T follicular helper cell (primary cell): ENCODE results near the gene NEIL3.
A peak's percentile ranks its signal among the peaks of the same experiment; 100 is the strongest.

Experiments
- DNase-seq: peaks from one replicate; pipeline ENCODE4 v3.0.0-alpha.2; 2020; ENCODE audit warnings: low read depth
- total RNA-seq, 2 experiments: gene quantifications; one replicate each; lab custom pipeline; 2026; lab: John Stamatoyannopoulos, UW

NEIL3 gene
- total RNA-seq = 0.09 to 0.24 reads per million in 2 experiments

DNA sequence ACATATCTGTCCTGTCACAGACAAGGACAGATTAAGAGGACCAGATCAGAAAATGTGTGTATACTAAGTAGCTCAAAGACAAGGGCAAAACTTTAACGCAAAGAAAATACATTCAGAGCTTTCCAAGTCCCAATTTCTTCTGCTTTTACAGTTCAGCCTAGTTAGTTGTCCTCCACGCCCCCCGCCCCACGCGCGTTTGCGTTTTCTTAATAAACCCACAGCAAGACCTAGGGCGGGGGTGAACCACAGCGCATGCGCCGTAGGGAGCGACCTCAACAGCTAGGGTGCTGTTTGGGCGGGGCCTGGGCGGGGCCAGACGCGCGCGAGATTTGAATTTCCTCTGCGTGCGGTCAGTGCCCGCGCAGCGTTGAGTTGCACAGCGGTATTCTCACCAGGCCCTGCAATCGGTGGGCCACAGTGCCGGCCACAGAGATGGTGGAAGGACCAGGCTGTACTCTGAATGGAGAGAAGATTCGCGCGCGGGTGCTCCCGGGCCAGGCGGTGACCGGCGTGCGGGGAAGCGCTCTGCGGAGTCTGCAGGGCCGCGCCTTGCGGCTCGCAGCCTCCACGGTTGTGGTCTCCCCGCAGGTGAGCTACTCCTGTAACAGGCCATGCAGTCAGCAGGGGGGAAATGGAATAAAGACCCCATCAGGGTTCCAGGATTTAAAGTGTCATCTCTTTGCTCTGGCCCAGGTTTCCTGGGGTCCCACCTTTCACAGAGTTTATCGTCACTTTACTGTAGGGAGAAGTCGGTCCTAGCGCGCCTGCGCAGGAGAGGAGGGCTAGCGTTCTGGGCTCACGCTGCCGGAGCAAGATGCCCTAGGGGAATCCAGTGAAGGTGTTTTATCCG is at the start of gene NEIL3:
Gene NEIL3, plus strand, starts transcription at position 353 of the 850 bp plus-strand sequence. Its CDS starts 80 bp downstream, at position 433.
- peak; percentile 89 for DNase-seq

DNA sequence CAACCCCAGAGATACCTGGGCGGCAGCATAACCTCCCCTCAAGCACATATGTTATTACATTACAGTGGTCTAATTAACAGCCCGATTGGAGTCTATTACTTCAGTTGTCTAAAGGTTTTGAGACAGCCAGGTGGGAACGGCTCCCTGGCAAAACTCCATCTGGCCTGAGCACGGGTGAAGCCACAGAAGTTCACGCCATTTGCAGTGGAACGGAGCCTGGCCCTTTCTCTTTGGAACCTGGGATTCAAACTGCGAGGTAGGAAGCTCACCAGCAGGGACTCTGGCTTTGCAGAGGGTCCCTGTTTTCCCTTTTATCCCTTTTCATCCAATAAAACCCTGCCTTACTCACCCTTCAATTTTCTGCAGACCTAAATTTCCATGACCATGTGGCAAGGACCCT is 45.9 kb upstream of the NEIL3 start:
- no peak for DNase-seq

GRCh38 chr4:177264788-177265422 is 44.8 kb upstream of the NEIL3 start:
- DNase-seq = no peak

DNA sequence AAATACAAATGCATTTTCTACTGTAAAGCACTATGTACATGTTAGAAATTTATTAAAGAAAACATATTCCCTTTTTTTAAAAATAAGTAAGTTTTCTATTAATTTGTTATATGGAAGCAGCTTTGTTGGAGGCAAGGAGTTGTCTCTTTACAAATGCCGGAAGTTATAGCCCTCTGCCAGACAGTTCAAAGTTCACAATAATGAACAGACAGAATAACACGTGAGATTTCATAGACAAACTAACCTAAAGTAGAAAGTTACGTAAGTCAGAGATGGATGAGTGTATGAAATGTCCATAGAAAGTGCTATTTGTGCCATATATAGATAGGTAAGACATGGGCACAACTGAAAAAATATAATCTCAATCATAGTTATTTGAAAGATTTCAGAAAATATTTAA is 43.9 kb upstream of the NEIL3 start:
- DNase-seq = no peak

GRCh38 chr4:177266506-177266905 is 43.2 kb upstream of the NEIL3 start:
- no peak for DNase-seq

GRCh38 chr4:177267911-177268310 is 41.8 kb upstream of the NEIL3 start:
- no peak for DNase-seq

GRCh38 chr4:177271091-177271490 is 38.6 kb upstream of the NEIL3 start:
- DNase-seq = no peak

- DNase-seq = no peak
These were observed 37.5 kb upstream of the NEIL3 start for GRCh38 chr4:177271915-177272766.

DNA sequence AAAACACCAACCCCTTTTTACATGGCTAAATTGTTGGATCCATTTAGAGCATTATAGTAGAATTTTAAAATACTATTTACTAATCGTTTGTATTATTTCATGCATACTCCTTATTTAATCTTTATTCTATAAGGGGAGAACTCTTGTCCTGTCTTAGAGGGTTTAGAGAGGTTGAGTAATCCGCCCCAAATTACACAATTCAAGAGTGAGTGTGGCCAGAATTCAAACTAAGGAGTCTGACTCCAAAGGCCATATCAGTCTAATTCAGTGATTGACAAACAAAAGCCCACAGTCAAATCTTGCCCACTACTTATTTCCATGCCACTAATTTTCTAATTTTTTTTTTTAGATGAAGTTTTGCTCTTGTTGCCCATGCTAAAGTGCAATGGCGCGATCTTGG is 33.7 kb upstream of the NEIL3 start:
- DNase-seq = no peak

DNA sequence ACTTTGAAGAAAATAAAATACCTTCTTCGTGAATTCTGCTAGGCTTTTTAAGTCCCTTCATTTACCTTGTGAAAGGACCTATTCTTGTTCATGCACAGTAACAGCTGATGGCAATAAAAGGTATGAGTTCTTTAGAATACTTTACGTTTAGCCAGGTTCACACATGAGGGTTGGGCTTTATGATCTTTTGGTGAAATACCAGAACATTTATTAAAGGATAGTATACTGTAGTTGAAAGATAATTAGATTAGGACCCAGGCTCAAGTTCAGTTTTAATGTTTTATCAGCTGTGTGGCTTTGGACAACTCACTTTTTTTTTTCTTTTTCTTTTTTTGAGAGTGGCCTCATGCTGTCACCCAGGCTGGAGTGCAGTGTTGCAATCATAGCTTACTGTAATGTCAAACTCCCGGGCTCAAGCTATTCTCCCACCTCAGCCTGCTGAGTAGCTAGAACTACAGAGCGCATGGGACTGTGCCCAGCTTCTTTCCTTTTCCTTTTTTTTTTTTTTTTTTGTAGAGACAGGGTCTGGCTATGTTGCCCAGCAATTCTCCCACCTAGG is 28.2 kb upstream of the NEIL3 start:
- DNase-seq = no peak

DNA sequence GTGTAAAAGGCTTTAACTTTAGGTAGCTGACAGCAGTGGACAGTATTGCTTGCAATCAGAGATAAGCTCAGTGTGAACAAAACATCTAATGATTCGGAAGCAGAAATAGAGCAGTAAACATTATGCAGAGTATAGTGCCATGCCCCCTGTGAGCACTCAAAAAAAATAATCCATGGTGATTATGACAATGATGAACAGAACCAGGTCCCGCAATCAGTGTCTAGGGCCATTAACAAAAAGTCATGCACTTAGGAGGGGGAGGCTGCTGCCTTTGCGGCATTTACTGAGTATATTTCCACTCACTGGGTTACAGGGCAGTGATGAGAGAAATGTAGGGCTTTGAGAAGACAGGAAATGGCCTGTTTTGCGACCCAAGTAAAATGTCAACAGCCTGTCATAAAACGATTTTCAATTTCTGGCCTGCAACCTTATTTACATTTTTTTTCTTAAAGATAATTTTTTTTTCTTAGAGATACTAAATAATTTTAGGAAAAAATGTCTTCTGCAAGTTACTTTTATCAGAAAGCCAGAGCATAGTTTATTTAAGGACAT is 27.3 kb upstream of the NEIL3 start:
- no peak for DNase-seq

DNA sequence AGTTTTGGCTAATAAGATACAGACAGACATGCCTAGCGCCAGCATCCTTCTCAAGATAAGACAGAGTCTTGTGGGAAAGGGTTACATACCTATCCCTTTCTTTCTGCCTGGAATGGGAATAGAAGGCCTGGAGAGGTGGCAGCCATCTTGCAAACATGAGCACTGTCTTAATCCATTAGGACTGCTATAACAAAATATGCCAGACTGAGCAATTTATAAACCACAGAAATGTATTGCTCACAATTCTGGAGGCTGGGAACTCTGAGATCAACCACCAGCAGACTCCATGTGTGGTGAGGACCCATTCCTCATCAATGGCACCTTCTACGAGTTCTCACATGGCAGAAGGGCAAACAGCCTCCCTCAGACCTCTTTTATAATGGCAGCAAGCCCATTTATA is 26.5 kb upstream of the NEIL3 start:
- DNase-seq = no peak

DNA sequence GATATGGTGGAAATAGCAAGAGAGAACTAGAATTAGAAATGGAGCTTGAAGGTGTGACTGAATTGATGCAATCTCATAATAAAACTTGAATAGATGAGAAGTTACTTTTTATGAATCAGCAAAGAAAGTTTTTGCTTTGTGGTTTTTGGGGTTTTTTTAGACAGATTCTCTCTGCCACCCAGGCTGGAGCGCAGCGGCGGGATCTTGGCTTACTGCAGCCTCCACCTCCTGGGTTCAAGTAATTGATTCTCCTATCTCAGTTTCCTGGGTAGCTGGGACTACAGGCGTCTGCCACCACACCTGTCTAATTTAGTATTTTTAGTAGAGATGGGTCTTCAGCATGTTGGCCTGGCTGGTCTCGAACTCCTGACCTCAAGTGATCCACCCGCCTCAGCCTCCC is 23.7 kb upstream of the NEIL3 start:
- DNase-seq = no peak

DNA sequence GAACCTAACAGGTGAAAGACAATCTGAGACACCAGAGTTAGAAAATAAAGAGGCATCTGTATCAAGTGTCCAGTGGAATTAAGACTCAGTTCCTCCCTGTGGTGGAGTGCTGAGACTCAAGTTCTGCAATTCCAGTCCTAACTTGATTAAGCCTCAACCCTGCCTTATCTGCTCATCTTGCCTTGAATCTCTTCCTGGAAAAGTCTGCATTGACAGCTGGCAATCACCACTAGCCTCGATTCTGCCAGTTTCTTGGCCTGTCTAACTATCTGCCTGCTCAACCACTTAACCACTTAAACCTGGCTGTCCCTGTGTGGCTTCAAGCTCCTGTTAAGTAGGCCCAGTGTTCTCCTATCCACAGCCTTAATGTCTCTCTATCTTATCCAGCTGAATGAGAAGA is 22.4 kb upstream of the NEIL3 start:
- no peak for DNase-seq

GRCh38 chr4:177288335-177288734 is 21.3 kb upstream of the NEIL3 start:
- no peak for DNase-seq

DNA sequence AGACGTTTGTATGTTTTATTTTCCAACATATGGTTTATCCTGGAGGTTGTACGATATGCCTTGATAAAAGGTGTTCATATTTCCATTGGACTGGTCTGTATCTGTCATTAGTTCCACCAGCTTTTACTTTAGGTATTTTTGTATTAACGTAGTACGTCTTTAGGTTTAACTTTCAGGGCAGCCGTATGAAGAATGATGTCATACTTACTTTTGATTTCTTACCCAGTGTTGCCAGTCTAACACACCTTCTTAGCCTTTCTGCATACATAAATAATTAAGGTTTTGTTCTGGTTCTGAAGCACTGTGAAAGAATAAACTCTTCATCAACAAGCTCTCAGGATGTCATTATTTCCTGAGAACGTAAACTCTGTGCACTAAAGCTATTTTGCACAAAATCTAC is 18.9 kb upstream of the NEIL3 start:
- DNase-seq = no peak

DNA sequence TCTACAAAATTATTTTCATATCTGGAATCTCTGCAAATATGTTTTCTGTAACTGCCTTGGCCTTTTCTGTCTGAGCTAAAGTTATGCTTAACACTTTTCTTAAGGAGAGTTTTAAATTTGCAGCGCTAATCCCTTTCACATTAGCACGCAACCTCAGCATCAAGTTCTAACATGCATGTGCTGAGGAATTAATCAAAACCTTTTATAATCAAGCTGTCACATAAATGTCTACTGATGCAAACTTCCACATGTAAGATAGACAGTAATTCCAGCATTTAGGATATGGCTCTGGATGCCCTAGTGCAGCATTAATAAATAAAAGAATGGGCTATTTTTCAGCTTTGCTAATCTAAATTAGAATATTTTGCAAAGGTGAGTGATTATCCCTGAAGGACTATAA is 17.5 kb upstream of the NEIL3 start:
- no peak for DNase-seq

DNA sequence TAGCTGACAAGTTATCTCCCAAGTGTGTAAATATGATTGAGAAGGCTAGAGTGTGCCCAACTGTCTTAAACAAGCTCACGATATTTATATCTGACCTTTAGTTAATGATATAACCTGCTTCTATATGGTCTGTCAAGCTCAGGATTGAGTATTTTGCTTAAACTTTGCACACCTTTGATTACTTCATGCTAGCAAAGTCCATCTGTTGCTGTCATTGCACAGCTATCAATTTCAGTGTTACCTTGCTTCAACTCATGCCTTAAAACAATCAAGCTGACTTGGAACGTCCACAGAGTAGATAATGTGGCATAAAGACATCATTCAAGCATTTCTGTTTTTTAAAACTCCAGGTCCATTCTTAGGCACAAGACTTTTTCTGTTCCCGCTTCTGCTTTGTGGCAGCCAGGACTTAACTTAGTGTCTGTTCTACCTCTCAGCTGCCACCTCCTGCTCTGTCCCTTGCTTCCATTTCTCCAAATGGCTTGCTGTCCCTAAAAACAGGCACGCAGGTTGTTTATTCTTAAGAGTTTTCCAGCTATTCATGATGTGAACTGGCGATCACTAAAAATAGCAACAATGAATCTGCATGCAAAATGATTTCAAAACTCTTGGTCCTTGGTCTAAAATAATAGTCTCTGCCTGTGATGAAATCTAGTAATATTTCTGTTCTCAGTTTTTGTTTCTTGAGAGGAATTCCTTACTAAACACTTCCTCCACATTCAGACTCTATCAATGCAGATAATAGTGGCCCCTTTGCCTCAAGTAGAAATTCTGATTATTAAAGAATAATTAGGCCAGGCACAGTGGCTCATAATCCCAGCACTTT is 16.3 kb upstream of the NEIL3 start:
- no peak for DNase-seq

DNA sequence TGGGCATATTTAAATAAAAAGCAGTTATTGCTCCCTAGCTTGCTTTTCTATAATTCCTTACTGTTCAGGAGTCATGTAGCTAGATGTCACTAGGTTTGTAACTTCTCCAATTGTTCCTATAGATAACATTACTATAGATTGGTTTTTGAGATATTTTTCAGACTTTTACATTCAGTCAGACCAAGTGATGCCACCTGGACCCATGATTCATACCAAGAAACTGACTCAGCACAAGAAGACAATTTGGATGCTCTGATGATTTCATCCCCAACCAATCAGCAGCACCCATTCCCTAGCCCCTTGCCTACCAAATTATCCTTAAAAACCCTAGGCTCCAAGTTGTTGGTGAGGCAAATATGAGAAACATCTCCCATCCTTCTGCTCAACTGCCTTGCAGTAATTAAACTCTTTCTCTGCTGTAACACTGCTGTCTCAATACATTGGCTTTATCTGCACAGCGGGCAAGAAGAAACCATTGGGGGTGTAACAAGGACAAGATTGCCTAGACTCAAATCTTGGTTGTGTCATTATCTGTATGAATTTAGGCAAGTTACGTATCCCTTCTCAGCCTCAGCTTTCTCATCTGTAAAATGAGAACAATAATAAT is 11.8 kb upstream of the NEIL3 start:
- DNase-seq = no peak

GRCh38 chr4:177301126-177301639 is 8.5 kb upstream of the NEIL3 start:
- no peak for DNase-seq
